GOT3 (cell line): ENCODE results near the gene MARCHF2.

Experiments used
- DNase-seq: peaks from one replicate; lab custom pipeline; 2025; ENCODE audit warnings: mixed read lengths; lab: John Stamatoyannopoulos, UW

Gene MARCHF2

DNA sequence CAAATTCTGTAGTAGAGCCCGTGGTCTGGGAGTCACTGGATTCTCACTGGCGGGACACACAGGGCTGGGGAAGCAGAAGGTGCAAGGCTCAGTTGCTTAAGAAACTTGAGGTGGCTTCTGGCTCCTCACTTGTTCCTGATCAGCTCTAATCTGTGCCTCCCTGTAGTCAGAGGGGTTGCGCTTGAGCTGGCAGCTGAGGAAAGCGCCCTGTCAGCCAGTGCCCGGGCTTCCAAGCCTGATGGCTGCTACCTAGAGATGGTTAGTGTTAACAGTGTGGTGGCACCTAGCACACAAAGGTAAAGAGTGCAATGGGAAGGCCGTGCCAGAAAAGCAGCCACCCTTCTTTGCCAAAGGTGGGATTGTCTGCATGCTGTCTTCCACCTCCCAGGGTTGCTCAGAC is 40.5 kb downstream of the MARCHF2 start:
- no peak for DNase-seq

DNA sequence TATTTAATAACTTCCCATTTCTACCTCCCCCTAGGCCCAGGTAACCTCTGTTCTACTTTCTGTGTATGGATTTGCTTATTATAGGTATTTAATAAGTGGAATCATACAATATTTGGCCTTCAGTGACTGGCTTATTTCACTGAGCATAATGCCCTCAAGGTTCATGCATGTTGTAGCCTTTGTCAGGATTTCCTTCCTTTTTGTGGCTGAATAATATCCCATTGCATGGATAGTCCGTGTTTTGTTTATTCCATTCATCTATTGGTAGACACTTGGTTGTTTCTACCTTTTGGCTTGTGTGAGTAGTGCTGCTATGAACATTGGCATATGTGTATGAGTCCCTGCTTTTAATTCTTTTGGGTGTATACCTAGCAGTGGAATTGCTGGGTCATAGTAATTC is 41.1 kb downstream of the MARCHF2 start:
- no peak for DNase-seq

DNA sequence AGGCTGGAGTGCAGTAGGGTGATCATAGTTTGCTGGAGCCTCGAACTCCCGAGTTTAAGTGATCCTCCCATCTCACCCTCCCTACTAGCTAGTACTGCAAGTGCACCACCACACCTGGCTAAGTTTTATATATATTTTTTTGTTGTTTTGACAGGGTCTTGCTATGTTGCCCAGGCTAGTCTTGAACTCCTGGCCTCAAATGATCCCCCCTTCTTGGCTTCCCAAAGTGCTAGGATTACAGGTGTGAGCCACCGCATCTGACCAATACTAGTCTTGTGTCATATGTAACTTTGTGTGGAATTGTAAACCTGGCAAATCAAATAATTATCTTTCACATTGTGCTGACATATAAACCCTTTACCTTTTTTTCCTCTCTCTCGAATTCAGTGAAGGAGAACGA is 41.9 kb downstream of the MARCHF2 start:
- DNase-seq = no peak

DNA sequence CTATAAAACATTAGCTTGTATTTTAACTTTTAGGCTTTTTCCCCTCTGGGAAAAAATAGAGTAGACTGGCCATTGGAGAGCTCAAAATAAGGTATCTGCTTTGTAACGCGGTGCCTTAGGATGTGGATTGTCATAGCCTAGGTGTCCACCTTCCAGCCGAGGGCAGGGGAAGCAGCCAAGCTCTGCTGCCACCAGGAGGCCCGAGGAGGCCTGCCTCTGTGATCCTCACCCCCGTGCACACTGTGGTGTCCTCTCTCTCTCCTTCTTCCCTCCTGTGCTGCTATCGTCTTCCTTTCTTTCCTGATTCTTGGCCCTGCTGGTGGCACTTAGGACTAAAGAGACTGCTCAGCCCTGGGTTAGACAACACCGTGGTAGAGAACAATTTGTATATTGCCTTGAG is 43.0 kb downstream of the MARCHF2 start:
- DNase-seq = no peak

DNA sequence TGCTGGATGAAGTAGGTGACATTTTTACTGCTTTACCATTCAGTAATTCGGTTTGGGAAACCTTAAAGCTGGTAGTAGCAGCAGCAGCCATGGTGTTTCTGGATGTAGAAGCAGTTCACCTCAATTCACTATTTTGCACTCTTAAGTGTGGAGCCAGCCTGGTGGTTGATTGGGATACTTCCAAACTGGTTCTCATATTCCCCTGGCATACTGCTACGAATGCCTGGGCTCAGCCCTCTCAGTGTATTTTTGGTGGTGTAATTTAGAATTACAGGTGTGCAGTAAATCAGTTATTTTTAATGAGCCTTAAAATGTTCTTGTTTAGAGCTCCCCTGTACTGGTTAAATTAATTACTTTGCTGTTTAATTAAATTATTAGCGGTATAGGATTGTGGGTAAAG is 44.1 kb downstream of the MARCHF2 start:
- DNase-seq = no peak

DNA sequence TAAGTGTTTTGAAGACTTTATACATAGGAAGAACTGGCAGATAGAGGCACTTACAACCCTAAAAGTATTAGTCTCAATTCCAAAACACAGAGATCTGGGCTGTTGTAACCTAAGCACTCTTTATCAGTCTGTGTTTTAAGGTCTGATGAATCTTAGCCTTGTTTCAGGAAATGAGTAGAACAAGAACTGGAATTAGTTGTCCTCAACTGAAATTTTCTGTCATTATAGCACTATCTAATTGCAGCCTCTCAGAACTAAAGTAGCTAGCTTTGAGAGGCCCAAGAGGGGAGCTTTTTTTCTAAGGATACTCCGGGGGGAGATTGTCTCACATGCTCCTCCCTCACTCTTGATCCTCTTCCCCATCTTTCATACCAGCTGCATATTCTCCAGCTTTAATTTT is 44.7 kb downstream of the MARCHF2 start:
- no peak for DNase-seq

DNA sequence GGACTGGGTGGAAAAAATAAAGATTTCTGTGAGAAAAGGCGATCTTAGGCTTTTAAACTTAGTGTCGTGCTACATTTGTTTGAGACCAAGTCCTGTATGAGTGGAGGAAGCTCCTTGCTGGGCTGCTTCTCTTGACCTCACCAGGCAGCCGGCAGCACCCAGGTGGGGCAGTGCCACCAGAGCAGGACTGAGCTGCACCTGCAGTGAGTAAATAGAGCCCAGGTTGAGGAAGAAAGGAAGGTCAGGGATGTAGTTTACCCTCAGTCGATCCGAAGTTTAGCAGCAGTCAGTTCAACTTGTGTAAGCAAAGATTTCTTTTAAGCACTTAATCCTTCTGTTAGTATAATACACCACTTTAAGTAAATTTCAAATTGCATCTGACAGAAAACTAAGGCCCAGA is 45.3 kb downstream of the MARCHF2 start:
- no peak for DNase-seq

DNA sequence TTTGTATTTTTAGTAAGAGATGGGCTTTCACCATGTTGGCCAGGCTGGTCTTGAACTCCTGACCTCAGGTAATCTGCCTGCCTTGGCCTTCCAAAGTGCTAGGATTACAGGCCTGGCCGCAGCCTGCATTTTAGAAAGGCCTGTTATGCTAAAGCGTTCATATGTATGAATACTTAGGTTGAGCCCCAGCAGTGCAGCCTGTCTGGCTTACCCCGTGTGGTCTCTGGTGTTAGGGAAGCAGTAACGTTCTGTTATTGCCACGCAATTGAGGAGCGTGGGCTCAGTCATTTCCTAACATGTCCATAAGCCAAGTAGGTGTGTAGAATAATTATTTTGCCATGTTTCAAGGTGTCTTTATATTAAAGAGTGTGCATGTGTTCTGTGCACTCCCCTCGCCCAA is 46.0 kb downstream of the MARCHF2 start:
- DNase-seq = no peak

DNA sequence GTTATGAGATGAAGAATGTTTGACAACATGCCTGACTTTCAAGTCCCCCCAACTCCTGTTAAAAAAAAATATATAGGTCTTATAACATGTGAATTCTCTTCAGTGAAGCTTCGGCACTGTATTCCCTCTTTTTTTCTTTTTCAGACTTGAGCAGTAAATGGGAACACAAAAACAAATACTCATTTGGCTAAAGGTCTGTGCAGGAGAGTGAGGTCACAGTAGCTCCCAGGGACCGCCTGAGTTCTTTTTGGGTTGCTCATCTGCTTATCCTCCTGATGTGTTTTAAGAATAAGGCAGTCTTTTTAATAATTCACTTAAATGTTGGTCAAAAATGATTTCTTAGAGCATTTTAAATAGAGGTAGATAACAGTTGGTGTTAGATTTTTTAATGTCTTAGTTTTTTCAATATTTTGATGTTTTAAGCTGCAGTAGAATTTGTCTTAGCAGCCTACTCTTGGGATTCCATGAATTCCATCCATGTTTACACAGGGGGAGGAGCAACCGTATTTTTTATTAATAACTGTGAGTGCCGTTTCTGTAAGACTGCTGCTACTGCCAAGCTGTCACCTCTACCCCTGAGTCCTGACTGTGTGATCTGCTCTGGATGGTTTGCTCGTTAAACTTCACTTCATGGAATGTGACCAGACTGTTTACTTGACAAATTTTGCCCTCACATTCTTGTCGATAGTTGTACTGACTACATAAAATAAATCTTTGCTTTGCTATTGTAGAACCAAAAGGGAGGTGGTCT is 46.6 kb downstream of the MARCHF2 start:
- DNase-seq = no peak

DNA sequence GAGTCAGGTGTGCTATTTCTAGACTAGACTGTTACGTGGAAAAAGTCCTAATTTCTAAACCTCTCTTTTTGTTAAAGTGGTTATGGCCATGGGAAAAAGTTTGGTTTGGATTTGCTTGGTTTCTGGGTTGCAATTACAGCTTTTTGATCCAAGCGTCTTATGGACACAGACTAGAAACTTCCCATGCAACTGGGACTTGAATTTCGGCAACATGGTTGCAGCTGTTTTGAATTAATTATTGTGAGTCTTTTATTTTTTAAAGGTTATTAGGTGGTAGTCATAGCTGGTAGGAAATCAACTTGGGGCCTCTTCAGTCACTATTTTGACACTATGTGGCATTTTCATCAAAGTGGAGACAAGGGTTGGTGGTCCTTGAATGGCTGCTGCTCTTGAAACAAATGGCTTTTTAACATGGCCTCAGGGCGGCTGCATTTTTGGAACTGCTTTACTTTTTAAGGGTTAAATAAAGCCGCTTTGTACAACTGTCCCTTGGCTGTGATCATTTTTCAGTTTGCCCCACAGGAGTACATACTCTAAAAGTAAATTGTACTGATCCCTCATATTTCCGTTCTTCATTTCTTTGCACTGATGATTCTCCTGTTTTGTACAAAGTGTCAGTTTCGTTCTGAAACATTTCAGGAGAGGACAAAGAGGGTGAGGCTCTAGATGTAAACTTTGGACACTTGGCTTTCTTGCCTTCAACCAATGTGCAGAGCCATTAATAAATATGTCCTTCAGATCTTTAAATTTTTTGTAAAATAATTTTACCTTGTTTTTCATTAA is 47.6 kb downstream of the MARCHF2 start:
- no peak for DNase-seq

DNA sequence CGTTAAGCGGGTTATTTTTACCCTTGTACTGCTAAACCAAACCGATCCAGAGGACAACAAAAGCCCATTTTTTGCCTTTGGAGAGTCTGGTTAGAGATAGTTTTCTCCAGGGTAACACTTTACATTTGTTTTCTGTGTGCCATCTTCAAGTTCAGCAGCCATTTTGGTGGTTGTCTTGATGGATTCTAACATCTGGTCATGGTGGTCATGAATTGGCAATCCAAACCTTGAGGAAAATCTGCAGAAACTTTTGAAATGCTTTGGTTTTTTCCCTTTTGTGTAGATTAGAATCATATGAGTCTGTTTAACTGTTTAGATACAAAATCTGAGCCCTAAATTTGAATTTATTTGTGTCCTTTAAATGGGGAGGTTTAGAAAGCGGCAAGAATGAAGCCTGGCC is 48.3 kb downstream of the MARCHF2 start:
- no peak for DNase-seq

DNA sequence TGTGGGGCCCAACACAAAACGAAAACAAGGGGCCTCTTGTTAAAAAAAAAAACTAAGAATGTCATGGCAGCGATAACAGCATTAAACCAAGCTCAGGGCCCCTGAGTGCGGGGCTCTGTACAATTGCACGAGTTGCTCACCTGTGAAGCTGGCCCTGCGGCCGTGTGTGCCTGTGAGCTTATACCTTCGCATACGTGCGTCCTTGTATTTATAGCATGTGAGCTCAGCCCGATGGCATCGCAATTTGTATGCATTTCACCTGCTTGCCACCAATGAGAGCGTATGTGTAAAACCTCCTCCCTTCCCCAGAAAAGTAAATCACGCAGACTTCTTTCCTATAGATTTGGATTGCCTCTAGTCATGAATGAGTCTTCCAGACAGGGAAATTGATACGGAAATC is 48.8 kb downstream of the MARCHF2 start:
- DNase-seq = no peak

DNA sequence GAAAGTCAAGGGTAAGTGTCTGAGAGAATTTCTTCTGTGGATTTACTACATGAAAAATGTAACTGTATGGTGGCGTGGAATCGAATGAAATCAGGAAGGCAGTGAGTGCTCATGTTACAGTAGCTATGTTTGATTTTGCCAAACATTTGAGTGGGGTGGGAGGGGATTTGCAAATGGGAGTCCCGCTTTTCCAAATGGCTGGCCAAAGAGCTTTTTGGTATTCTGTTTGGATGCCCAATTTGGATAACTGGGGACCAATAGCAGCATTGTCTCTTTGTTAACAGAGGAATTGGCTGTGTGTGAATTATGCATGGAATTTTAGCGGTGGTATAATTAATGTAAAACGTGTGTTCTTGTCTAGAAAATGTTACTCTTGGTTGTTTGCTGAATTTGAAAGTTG is 49.5 kb downstream of the MARCHF2 start:
- no peak for DNase-seq

DNA sequence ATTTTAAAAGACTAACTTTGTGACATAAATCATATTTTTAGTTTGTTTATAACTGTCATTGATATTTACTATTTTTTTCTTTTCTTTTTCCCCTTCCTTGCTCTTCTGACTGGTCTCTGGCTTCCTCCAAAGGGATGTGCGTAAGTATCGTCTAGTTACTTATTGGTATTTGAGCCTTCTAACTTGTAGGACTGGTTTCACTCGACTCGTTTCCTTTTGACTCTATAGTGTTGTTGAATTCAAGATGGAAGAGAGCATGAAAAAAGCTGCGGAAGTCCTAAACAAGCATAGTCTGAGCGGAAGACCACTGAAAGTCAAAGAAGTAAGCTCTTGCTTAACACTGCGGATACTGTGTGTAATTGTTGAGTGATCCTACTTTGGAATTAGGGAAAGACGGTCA is 50.3 kb downstream of the MARCHF2 start:
- no peak for DNase-seq

DNA sequence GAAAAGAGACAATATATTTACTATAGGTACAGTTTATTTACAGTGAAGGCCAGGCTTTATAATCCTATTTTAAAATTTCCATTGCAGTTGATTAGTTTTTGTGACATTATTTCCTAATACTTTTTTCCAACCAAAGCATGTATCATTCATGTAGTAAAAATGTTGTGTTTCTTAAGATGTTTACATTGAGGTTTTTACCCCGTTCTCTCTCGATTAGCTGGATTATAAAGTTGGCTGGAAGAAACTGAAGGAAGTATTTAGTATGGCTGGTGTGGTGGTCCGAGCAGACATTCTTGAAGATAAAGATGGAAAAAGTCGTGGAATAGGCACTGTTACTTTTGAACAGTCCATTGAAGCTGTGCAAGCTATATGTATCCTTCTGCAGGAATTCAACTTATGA is 52.9 kb downstream of the MARCHF2 start:
- no peak for DNase-seq

DNA sequence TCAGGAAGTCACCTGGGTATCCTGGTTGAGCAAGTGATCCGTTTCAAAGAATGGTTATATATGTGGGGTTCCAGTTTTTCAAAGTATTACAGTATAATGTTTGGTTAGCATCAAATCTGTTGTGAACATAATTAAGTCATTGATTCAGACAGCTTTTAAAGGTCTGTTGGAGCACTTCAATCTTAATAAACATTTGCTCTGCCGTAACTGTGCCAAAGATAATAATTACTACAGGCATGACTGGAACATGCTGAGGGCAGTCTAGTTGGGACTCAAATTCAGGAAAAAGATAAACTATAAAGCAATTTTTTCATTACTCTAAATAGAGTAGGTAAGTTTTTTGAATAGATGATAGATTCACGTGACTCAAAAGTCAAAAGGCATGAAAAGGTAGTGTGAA is 55.0 kb downstream of the MARCHF2 start:
- no peak for DNase-seq

DNA sequence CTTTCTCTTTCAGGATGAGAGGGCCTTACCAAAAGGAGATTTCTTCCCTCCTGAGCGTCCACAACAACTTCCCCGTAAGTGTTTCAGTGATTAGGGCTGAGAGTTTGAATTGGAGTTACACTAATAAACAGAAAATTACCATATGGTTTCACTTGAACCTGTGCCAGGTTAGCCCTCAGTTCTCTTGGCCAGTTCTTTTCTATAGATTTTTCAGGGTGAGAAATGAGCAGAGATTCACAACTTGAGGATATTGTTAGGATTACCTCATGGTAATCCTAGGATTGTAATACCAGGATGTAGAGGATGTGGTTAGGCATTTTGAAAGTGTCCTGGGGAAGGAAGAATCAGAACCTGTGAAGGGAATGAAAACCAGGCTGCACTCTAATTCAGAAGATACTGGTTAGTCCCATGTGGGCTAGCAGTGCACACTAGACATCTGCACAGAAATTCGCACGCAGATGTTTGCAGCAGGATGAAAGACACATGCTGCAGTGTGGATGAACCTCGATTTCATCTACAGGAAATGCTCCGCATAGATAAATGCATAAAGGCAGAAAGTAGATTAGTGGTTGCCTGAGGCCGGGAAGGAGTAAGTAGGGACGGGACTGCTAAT is 55.8 kb downstream of the MARCHF2 start:
- no peak for DNase-seq

DNA sequence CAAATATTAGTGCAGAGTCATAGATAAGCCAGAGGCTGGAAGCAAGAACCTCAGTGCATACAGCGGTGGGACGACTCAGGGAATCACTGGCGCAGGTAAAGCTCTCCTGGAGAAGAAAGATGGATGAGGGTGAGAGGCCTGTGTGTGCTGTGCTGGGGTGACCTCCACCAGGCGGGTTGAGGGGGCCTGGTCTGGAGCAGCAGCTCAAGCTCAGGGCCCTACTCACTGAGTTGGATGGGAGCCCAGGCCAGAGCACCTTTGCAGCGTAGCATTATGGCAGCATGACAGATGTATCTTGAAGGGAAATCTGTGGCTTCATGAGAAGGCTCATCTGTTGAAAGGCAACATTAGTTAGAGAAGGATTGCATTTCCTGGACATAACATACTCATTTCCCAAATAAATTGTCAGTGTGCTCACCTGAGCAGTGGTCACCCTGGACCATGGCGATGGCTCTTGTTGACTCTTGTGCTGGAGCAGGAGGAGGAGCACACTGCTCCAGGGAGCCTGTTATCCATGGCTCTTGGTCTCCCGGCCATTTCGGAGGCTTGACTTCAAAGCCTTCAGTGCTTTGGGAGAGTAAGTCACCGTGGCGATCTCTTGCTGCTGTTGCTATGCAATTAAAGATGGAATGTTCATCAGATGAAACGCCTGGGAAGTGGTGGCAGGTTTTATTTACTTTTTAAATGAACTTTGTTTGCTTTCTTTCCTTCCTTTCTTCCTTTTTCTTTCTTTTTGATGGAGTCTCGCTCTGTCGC is 56.7 kb downstream of the MARCHF2 start:
- no peak for DNase-seq

DNA sequence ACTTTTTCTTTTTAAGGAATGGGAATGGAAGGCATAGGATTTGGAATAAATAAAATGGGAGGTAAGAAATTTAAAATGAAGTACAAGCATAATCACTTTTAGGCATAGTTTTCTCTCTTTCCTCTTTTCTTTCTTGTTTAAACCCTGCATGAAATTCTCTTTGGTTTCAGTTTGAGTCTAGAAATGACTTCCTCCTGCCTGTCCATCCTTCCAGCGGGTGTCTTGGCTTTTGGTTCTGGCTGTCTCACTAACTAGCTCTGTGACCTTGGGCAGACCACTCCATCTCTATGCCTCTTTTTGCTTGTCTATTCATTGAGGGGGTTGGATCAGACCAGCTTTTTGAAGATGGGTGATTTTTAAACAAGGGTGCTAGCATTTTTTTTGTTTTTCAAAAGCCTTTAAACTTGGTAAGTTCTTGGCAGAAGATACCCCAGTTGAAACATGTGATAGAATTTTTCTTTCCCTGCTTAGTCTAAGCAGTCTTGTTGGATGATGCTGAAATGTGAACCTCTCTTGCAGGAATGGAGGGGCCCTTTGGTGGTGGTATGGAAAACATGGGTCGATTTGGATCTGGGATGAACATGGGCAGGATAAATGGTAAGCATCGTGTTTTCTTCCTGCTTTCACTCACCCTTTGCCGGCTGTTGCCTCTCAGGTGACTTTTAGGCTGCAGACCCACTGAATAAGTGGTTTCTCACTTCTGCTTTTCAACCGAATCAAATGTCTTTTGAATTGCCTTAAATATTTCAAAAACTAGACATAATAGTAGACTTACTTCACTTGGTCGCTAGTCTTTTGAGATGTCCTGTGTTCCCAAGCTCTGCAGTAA is 60.8 kb downstream of the MARCHF2 start:
- DNase-seq = no peak

DNA sequence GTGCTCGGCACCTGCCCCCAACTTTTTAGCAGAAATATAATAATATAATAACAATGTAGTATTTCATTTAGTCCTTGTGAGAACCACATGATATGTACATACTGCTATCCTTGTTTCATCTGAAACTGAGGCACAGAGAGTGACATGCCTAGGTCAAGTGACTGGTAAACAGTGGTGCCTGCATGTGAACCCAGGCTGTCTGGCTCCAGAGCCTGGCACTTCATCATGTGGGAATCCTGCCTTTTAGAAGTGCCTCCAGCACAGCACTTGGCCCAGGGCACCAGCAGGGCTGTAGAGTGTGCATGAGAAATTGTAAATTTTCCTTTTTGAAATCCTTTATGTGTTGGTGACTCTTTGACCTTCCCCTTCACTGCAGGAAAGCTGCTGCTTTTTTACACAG is 61.9 kb downstream of the MARCHF2 start:
- DNase-seq = no peak

DNA sequence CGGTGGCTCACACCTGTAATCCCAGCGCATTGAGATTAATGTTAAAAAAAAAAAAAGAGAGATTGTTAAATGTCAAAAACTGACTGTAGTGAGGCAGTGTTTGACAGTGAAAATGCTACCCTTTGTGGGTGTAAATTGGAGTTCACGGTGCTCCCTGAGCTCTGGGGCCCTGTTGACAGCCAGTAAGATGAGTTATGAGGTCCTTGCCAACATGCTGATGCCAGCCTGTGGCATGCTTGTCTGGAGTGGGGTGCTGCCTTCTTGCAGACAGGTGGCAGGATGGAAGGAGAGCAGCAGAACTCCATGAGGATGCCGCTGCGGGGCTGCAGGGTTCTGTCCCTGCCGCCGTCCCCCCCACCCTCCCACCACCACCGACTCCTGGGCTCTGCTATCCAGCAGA is 63.4 kb downstream of the MARCHF2 start:
- no peak for DNase-seq

DNA sequence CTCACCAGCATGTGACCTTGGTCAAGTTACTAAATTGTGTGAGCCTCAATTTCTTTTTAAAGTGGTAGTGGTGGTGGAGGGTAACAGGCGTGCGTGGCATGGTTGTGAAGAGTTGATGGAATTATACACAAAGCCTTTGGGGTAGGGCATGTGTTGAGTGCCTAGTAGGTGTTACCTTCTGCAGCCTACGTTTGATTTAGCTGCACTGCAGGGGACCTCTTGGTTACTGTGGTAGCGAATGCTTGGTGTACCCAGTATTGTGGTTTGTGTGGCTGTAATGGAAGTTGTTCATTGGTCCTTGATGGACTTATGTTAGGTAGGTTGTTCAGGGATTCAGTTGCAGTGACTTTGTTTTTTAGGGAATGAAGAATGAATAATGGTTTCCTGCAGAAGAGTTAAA is 64.8 kb downstream of the MARCHF2 start:
- no peak for DNase-seq
